ENCODE measurements around the gene TUBA4A. TPM values are rescaled to one million over a fixed set of nuclear protein-coding genes. Genes with fewer than 3 reads are reported as not detected.

TUBA4A gene
- total and polyA plus RNA-seq, 2 of the 4 experiments (the other 2 are of a cell fraction) = 21.9 to 35.6 TPM

DNA sequence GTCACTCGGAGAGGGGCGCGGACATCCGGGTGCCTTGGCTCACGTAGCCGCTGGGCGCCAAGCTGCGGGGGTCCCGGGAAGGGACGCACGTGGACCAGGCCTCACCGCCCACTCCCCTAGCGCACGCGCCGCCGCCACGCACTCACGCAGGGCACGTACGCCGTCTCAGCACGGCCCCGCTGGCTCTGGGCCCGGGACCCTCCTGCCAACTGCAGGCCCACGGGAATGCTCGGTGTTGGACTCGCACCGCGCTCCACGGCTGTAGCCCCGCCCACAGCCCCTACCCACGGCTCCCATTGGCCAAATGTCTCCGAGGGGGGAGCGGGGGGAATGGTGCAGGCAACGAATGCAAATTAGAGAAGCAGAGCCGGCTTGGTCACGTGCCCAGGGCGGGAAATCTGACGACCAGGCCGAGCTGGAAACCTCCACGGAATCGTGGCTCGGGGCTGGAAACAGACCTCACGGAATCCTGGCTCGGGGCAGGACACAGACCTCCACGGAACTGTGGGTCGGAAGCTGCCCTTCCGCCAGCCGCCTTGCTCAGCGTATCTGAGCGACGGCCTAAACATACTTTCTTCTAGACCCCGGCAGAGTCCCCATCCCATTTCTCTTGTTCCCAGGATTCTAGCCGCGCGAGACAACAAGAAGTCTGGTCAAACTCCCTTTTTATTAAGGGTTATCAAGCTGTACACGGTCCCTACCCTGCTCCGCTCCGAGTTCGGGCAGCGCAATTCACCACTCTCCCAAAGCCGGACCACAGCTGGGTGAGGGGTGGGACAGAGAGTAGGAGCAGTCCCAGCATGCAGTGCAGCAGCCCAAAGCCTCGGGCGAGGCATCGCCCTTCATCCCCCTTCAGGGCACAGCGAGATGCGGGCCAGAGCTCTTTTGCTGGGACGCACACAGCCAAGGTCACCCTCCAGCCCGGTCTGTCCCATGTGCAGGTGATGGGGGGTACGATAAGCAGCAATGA, 34.7 kb downstream of the TUBA4A start, which contains the start of gene ABCB6:
Gene ABCB6 (minus strand): TSS at position 227 of the 970 bp plus-strand sequence. CDS start 285 bp downstream, outside the sequence.
- Histone ChIP-seq H3K23ac (ENCODE audit: low read depth, low read length) (peak within 1 kb of the TSS; percentile 98), H2BK15ac (ENCODE audit: low read depth, low read length) (peak within 1 kb of the TSS; percentile 41; the same call in 1 of the 3 replicates), H3K4me2 (ENCODE audit: low read depth, low read length) (peak within 1 kb of the TSS; percentile 93), H3K14ac (replicated peaks; ENCODE audit: low read depth, low read length) (peak within 1 kb of the TSS; percentile 88), H2BK5ac (ENCODE audit: low read depth, low read length, poor library complexity, severe bottlenecking) (peak within 1 kb of the TSS; percentile 91), H3K9me3 (ENCODE audit: control insufficient read depth, insufficient read depth, low read length) (no peaks in the 10 kb centered on the region), H3K9ac (ENCODE audit: low read depth, low read length) (peak within 1 kb of the TSS; percentile 77), H2AK5ac (ENCODE audit: low read depth, low read length) (peak within 1 kb of the TSS; percentile 90), H4K20me1 (ENCODE audit: insufficient read depth, low read length) (peaks cover 11% of the 10 kb centered on the region), H3K79me1 (ENCODE audit: low read depth in 1 of 2, low read length in 2 of 2) (peaks cover 8 to 31% of the 10 kb centered on the region in 2 experiments; a peak in 3 of 4 replicates), H3K56ac (ENCODE audit: extremely low read depth, insufficient read depth, low read length) (peak within 1 kb of the TSS; percentile 82; the same call in 1 of the 2 replicates), H3K4ac (ENCODE audit: low read depth, low read length) (peak within 1 kb of the TSS; percentile 98), H3K36me3 (ENCODE audit: control insufficient read depth, insufficient read depth, low read length) (peaks cover 50% of the 10 kb centered on the region), H2AFZ (replicated peaks; ENCODE audit: low read length, poor library complexity) (peak within 1 kb of the TSS; percentile 91), H3K4me3 (ENCODE audit: insufficient read depth, low read depth, low read length) (peak within 1 kb of the TSS; percentile 54), H3K27ac (ENCODE audit: insufficient read depth, low read length) (peak within 1 kb of the TSS; percentile 92), H2BK20ac (ENCODE audit: low read depth, low read length) (peak within 1 kb of the TSS; percentile 53; the same call in 1 of the 2 replicates), H4K5ac (ENCODE audit: low read depth, low read length) (peak within 1 kb of the TSS; percentile 78), H3K18ac (ENCODE audit: low read depth, low read length) (peak within 1 kb of the TSS; percentile 81), H3K4me1 (ENCODE audit: control insufficient read depth, insufficient read depth, low read length) (peaks cover 5% of the 10 kb centered on the region; the same call in 1 of the 2 replicates), H2AK9ac (replicated peaks; ENCODE audit: low read depth, low read length, poor library complexity) (peak within 1 kb of the TSS; percentile 97), H4K8ac (ENCODE audit: low read depth in 2 of 2, low read length in 2 of 2) (peak within 1 kb of the TSS; percentile 16 to 87; a peak in 3 of 4 replicates), H2BK120ac (ENCODE audit: low read depth, low read length) (peak within 1 kb of the TSS; percentile 90), H3K27me3 (ENCODE audit: control insufficient read depth, insufficient read depth, low read length) (no peaks in the 10 kb centered on the region), H4K91ac (ENCODE audit: insufficient read depth, low read depth, low read length) (peak within 1 kb of the TSS; percentile 97), H3K9me1 (ENCODE audit: insufficient read depth, low read length) (peaks cover 6% of the 10 kb centered on the region)
- ChIA-PET CTCF (interaction anchor here (0.8 to 0.9 kb wide), 2 partner anchors 13 to 76 kb away, joined by 3 read pairs; partner anchors contain the start of gene ZFAND2B), POLR2A (ENCODE audit: unreplicated experiment) (no interaction called here)
- in situ Hi-C loops (cut with MboI; ENCODE audit: low sequenced_read_pairs) (no loop called here), dilution Hi-C loops (cut with HindIII; ENCODE audit: low sequenced_read_pairs, unreplicated experiment) (no loop called here), intact Hi-C loops (cut with micrococcal nuclease) (loop anchor here (1.0 to 2.0 kb wide), 3 partner anchors 59 to 79 kb away; partner anchors contain the start of genes DNAJB2 and NHEJ1)
- 3% methylated on average over 32 of the region's 71 CpGs; no CpG with 5 or more reads in 1 of the 2 experiments for WGBS, 2 experiments (ENCODE audit: extremely low coverage in 2 of 2, insufficient read length in 1 of 2)
- DNase-seq (peak; percentile 90), ATAC-seq (ENCODE audit: low read depth) (peak; percentile 89)
- BruUV-seq (replicated peaks) = no TSS peak
- TF ChIP-seq CHD1 (IDR thresholded peaks at IDR 0.05; ENCODE audit: low read depth, low read length) (no peak), RAD21 (IDR thresholded peaks at IDR 0.05; ENCODE audit: low read length) (no peak), NFE2L2 (IDR thresholded peaks at IDR 0.05; ENCODE audit: low read depth, low read length) (no peak), SMC3 (IDR thresholded peaks at IDR 0.05; ENCODE audit: low read depth, low read length) (no peak), RCOR1 (IDR thresholded peaks at IDR 0.05; ENCODE audit: insufficient replicate concordance, low read length) (no peak), MXI1 (IDR thresholded peaks at IDR 0.05; ENCODE audit: borderline replicate concordance, low read depth, low read length) (peak; percentile 84), RFX5 (IDR thresholded peaks at IDR 0.05; ENCODE audit: low read depth, low read length) (no peak), CEBPB (IDR thresholded peaks at IDR 0.05; ENCODE audit: low read depth, low read length) (no peak), FOS (IDR thresholded peaks at IDR 0.05; ENCODE audit: low read depth, low read length) (no peak)
- TF ChIP-seq, protein P1, sequence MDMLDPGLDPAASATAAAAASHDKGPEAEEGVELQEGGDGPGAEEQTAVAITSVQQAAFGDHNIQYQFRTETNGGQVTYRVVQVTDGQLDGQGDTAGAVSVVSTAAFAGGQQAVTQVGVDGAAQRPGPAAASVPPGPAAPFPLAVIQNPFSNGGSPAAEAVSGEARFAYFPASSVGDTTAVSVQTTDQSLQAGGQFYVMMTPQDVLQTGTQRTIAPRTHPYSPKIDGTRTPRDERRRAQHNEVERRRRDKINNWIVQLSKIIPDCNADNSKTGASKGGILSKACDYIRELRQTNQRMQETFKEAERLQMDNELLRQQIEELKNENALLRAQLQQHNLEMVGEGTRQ (IDR thresholded peaks at IDR 0.05; ENCODE audit: low read depth, low read length) = peak; percentile 98
- TF ChIP-seq, protein P2, sequence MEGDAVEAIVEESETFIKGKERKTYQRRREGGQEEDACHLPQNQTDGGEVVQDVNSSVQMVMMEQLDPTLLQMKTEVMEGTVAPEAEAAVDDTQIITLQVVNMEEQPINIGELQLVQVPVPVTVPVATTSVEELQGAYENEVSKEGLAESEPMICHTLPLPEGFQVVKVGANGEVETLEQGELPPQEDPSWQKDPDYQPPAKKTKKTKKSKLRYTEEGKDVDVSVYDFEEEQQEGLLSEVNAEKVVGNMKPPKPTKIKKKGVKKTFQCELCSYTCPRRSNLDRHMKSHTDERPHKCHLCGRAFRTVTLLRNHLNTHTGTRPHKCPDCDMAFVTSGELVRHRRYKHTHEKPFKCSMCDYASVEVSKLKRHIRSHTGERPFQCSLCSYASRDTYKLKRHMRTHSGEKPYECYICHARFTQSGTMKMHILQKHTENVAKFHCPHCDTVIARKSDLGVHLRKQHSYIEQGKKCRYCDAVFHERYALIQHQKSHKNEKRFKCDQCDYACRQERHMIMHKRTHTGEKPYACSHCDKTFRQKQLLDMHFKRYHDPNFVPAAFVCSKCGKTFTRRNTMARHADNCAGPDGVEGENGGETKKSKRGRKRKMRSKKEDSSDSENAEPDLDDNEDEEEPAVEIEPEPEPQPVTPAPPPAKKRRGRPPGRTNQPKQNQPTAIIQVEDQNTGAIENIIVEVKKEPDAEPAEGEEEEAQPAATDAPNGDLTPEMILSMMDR (conservative IDR thresholded peaks at IDR 0.05; ENCODE audit: low read depth, low read length) = no peak
- TF ChIP-seq, protein P3, sequence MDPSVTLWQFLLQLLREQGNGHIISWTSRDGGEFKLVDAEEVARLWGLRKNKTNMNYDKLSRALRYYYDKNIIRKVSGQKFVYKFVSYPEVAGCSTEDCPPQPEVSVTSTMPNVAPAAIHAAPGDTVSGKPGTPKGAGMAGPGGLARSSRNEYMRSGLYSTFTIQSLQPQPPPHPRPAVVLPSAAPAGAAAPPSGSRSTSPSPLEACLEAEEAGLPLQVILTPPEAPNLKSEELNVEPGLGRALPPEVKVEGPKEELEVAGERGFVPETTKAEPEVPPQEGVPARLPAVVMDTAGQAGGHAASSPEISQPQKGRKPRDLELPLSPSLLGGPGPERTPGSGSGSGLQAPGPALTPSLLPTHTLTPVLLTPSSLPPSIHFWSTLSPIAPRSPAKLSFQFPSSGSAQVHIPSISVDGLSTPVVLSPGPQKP (IDR thresholded peaks at IDR 0.05; ENCODE audit: borderline replicate concordance, low read depth, low read length) = no peak

All from IMR-90 (cell line).